Loucy (cell line): ENCODE data around the gene PREPL.
"Not testable (repeated sequence)": the region's sequence is repeated elsewhere in the genome, so short reads cannot be mapped to it uniquely, and the experiment has no call there.

Source experiments
- CTCF ChIP-seq: fragments of 200-600 bp; sonication (generic); conservative IDR thresholded peaks from 2 replicates; pipeline ENCODE4 v1.5.1; 2014; ENCODE audit warnings: mild to moderate bottlenecking, antibody characterized with exemption, low read length
- EZH2phosphoT487 ChIP-seq: fragments of 200-600 bp; IDR thresholded peaks from 2 replicates; pipeline ENCODE4 v1.6.1; 2018; ENCODE audit warnings: antibody characterized with exemption, mild to moderate bottlenecking, moderate library complexity, borderline replicate concordance

- TF ChIP-seq CTCF, EZH2phosphoT487: not testable (repeated sequence)
These were observed 23.9 kb upstream of the PREPL start for GRCh38 chr2:44385226-44385625.
